Thoracic aorta (tissue), 2 donors: ENCODE data around the gene SLC24A3. TPM values are rescaled to one million over a fixed set of nuclear protein-coding genes. Genes with fewer than 3 reads are reported as not detected.

ENCODE experiments used
- ATAC-seq: fragments of 150-250 bp; one replicate; pipeline ENCODE4 v1.8.0; 2017; ENCODE audit warnings: low read depth; ENCODE audit not compliant: insufficient number of reproducible peaks, low FRiP score
- DNase-seq: peaks from one replicate; pipeline ENCODE4 v3.0.0-alpha.2; 2020; ENCODE audit warnings: low spot score
- H3K27ac ChIP-seq, 2 donors: fragments of 200-600 bp; sonication (generic); 1 replicate in 1 of 2; 2 replicates in 1 of 2; pipeline ENCODE4 v1.5.1; 2016; ENCODE audit warnings: mild to moderate bottlenecking in 2 of 2, moderate library complexity in 2 of 2
- H3K27me3 ChIP-seq: fragments of 200-600 bp; sonication (generic); replicated peaks from 2 replicates; pipeline ENCODE4 v1.6.0; 2016; ENCODE audit warnings: mild to moderate bottlenecking; ENCODE audit not compliant: insufficient read depth
- H3K36me3 ChIP-seq: fragments of 200-600 bp; sonication (generic); one replicate; pipeline ENCODE4 v1.5.1; 2016
- H3K4me1 ChIP-seq, 2 donors: fragments of 200-600 bp; sonication (generic); 1 replicate in 1 of 2; 2 replicates in 1 of 2; pipeline versions ENCODE4 v1.5.1 to v1.6.0; 2016; ENCODE audit warnings: low read depth in 2 of 2, mild to moderate bottlenecking in 1 of 2; ENCODE audit not compliant: control insufficient read depth in 1 of 2
- H3K4me3 ChIP-seq: fragments of 200-600 bp; sonication (generic); 2 replicates; pipeline ENCODE4 v1.5.1; 2016; ENCODE audit warnings: mild to moderate bottlenecking
- H3K9me3 ChIP-seq: fragments of 200-600 bp; sonication (generic); 2 replicates; pipeline ENCODE4 v1.5.1; 2016
- total RNA-seq, 2 donors: library from RNA; depleted of rRNA; stranded (reverse); fragments of >200 nt; gene quantifications; one replicate each; pipeline versions ENCODE4 v1.1.0 to v1.2.3, GENCODE V29; 2016
- TF ChIP-seq, protein P1 (sequence below): fragments of 200-600 bp; sonication (generic); IDR thresholded peaks from one replicate; pipeline ENCODE4 v1.5.1; 2019; ENCODE audit warnings: antibody characterized with exemption

Gene SLC24A3
- total RNA-seq, 2 donors from 2014 or later: 8.3 to 31.4 TPM

DNA sequence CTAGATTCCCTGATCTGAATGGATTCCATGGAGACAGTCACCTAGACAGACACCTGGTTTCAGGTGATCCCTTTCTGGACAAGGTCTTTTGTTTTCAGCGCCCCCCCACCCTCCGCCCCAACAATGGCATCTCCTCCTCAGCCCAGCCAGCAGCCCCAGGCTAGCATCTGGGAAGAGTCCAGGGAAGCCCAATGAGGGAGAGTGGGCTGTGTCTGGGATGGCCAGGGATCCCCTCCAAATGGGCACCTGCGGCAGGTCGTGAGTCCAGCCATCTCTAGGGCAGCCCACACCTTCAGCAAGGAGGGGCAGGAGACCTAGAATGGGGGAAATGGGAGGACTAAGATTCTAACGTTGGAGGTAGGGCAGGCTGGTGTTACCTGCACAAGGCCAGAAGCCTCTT lies 1.2 kb upstream of the SLC24A3 start:
- TF ChIP-seq, protein P1, sequence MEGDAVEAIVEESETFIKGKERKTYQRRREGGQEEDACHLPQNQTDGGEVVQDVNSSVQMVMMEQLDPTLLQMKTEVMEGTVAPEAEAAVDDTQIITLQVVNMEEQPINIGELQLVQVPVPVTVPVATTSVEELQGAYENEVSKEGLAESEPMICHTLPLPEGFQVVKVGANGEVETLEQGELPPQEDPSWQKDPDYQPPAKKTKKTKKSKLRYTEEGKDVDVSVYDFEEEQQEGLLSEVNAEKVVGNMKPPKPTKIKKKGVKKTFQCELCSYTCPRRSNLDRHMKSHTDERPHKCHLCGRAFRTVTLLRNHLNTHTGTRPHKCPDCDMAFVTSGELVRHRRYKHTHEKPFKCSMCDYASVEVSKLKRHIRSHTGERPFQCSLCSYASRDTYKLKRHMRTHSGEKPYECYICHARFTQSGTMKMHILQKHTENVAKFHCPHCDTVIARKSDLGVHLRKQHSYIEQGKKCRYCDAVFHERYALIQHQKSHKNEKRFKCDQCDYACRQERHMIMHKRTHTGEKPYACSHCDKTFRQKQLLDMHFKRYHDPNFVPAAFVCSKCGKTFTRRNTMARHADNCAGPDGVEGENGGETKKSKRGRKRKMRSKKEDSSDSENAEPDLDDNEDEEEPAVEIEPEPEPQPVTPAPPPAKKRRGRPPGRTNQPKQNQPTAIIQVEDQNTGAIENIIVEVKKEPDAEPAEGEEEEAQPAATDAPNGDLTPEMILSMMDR: no peak
- no peak for ATAC-seq
- H3K36me3 ChIP-seq: no peaks in the 10 kb centered on the region
- H3K27me3 ChIP-seq: no peaks in the 10 kb centered on the region
- no peak for DNase-seq
- no peaks in the 10 kb centered on the region for H3K9me3 ChIP-seq
- peak overlapping the region; percentile 78 for H3K4me3 ChIP-seq
- peaks cover 4 to 23% of the 10 kb centered on the region in 2 donors for H3K4me1 ChIP-seq
- H3K27ac ChIP-seq: peak overlapping the region; percentile 41 to 60

DNA sequence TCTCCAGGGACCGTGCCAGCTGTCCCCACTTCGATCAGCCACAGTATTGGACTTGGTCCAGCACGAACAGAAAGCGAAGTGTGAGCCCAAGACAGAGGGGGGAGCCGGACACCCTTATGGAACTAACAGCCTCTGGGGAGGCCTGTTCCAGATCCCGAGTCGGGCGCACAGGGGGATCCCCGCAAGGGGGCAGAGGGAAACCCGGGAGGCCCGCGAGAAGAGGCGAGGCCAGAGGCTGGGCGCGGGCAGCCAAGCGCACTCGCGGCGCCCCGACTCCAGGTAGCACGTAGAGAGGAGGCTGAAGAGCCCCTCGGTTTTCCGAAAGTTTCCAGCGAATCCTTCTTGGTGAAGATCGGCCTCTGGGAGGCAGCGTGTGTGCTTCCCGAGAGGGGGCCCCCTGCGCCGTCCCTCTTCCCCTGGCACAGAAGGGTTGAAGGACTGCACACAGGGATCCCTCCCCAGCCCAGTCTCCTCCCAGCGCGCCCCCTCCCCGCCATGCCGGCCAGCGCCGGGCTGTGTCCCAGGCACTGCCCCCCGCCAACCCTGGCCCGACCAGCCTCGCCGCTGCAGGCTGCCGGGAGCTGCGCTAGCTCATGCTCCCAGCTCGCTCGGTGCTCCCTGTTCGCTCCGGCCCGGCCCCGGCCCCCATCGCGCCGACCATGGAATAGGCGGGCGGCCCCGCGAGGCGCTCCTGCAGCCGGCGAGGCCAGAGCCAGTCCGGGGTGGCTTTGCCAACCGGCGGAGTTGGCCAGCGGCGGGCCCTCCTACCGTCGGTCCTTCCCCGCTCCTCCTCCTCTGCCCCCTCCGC lies 577 bp upstream of the SLC24A3 start:
- ATAC-seq (no peak), DNase-seq (no peak)
- Histone ChIP-seq H3K9me3 (no peaks in the 10 kb centered on the region), H3K36me3 (no peaks in the 10 kb centered on the region), H3K4me3 (peak overlapping the region; percentile 78), H3K27me3 (no peaks in the 10 kb centered on the region), H3K4me1 (peaks cover 4 to 23% of the 10 kb centered on the region in 2 donors), H3K27ac (peak overlapping the region; percentile 41 to 60)
- TF ChIP-seq, protein P1: no peak

DNA sequence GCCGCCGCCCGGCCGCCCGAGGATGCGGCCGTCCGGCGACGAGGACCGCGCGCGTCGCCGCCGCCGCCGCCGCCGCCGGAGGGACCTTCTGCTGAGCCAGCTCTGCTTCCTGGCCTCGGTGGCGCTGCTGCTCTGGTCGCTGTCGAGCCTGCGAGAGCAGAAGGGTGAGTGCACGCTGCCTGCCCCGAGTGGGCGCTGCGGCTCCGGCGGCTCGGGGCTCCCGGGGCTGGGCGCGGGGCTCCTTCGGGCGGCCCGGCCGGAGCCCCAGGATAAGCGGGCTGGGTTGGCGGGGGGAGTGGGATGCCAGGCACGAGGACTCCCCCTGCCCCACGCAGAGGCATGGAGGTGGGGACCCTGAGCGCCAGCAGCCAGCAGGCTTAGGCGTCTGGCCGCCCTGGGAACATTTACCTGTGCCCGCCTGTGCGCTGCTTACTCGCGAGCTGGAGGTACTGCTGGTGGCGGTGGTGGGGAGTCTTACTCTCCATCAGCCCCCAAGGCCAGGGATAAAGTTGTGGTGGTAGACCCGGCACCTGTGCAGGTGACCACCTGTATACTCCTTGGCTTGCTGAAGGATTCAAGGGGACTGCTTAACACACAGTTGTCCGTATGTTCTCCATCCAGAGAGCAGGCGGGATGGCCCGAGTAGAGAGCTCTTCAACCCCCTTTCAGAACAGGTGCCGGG lies 520 bp downstream of the SLC24A3 start:
- Histone ChIP-seq H3K36me3 (no peaks in the 10 kb centered on the region), H3K9me3 (no peaks in the 10 kb centered on the region), H3K27me3 (no peaks in the 10 kb centered on the region), H3K27ac (peak overlapping the region; percentile 23 to 28), H3K4me3 (peak overlapping the region; percentile 71), H3K4me1 (peaks cover 4 to 23% of the 10 kb centered on the region in 2 donors)
- DNase-seq (no peak), ATAC-seq (peak; percentile 61)
- TF ChIP-seq, protein P1: peak; percentile 54

DNA sequence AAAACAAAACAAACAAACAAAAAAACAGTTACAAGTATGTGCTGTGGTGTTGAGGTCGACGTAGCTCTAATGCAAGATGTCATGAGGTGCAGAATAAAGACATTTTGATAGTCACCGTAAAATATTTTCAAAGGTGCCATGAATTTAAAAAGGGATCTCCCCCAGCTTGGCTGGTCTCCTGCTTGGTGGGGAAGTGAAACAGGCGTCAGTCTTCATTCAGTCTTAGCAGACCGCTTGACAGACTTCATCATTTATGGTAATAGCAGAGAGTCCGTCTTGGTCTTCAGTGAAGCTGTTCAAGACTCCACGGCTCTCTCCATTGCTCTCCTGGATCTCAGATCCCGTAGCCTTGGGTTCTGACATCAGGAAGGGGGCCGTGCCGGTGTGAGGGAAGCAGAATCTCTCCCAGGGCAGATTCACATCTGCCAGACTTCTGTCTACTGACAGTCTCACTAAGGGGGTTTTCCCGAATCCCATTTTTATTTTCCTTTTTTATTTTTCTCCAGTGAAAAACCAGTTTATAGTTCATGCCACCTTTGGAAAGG lies 1.6 kb downstream of the SLC24A3 start:
- peaks cover 4 to 23% of the 10 kb centered on the region in 2 donors for H3K4me1 ChIP-seq
- DNase-seq (no peak), ATAC-seq (no peak)
- H3K4me3 ChIP-seq: peak overlapping the region; percentile 71
- no peaks in the 10 kb centered on the region for H3K27me3 ChIP-seq
- no peaks in the 10 kb centered on the region for H3K9me3 ChIP-seq
- H3K36me3 ChIP-seq: no peaks in the 10 kb centered on the region
- TF ChIP-seq, protein P1: no peak
- no peak overlapping the region for H3K27ac ChIP-seq

DNA sequence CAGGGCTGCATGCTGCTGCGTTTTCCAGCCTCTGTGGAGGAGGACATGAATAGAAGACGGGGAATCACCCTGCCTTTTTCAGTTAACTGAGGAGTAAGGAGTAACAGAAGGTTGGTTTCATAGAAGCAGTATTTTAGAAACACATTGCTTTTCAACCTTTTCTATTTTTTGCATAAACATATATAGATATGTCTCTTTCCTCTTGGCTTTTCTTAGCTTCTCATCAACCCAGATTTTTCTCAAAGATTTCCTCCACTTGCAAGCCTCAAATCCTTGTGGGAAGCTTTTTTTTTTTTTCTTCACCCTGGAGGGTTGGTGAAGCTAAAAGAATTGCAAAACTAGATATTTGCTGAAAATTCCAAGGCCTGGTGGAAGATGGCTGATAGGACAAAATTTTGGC lies 6.0 kb downstream of the SLC24A3 start:
- no peaks in the 10 kb centered on the region for H3K36me3 ChIP-seq
- H3K4me3 ChIP-seq: no peak overlapping the region
- TF ChIP-seq, protein P1: no peak
- DNase-seq: no peak
- H3K27ac ChIP-seq: no peak overlapping the region
- H3K27me3 ChIP-seq: no peaks in the 10 kb centered on the region
- no peak for ATAC-seq
- H3K4me1 ChIP-seq: peaks cover 0 to 3% of the 10 kb centered on the region in 2 donors
- no peaks in the 10 kb centered on the region for H3K9me3 ChIP-seq
